Liver (tissue), 9 donors: Measurements from ENCODE around the gene VIL1. TPM values are rescaled to one million over a fixed set of nuclear protein-coding genes. Genes with fewer than 3 reads are reported as not detected.

ENCODE experiments used
- DNase-seq: peaks from one replicate; pipeline ENCODE4 v3.0.0-alpha.2; 2017; ENCODE audit warnings: low spot score
- H3K27ac ChIP-seq, 2 donors: one replicate each; pipeline ENCODE4 v1.7.0; 2013; ENCODE audit warnings: inconsistent platforms in 2 of 2, low read length in 2 of 2, control low read depth in 1 of 2, low read depth in 1 of 2, mild to moderate bottlenecking in 1 of 2
- H3K27me3 ChIP-seq, 4 donors: one replicate each; pipeline versions ENCODE4 v1.6.1 to v1.7.0; 2013; ENCODE audit warnings: low read length in 3 of 4, inconsistent platforms in 1 of 4, mild to moderate bottlenecking in 1 of 4, moderate library complexity in 1 of 4; ENCODE audit not compliant: control insufficient read depth in 4 of 4, insufficient read depth in 4 of 4
- H3K36me3 ChIP-seq, 4 donors: one replicate each; pipeline versions ENCODE4 v1.6.1 to v1.7.0; 2013; ENCODE audit warnings: low read length in 3 of 4, mild to moderate bottlenecking in 3 of 4, low read depth in 1 of 4, moderate library complexity in 1 of 4; ENCODE audit not compliant: control insufficient read depth in 4 of 4, insufficient read depth in 3 of 4
- H3K4me1 ChIP-seq, 4 donors: one replicate each; pipeline versions ENCODE4 v1.6.1 to v1.7.0; 2013; ENCODE audit warnings: low read length in 3 of 4, mild to moderate bottlenecking in 3 of 4, moderate library complexity in 1 of 4; ENCODE audit not compliant: control insufficient read depth in 4 of 4, insufficient read depth in 4 of 4
- H3K4me3 ChIP-seq, 3 donors: one replicate each; pipeline versions ENCODE4 v1.6.1 to v1.7.0; 2013; ENCODE audit warnings: low read length in 3 of 3, control low read depth in 1 of 3, low read depth in 1 of 3, mild to moderate bottlenecking in 1 of 3
- H3K9ac ChIP-seq, 2 donors: one replicate each; pipeline ENCODE4 v1.7.0; 2013; ENCODE audit warnings: low read length in 2 of 2, mild to moderate bottlenecking in 2 of 2, moderate library complexity in 2 of 2, control low read depth in 1 of 2, low read depth in 1 of 2
- H3K9me3 ChIP-seq, 4 donors: one replicate each; pipeline versions ENCODE4 v1.6.1 to v1.7.0; 2013; ENCODE audit warnings: low read length in 3 of 4; ENCODE audit not compliant: control insufficient read depth in 4 of 4
- ATF3 ChIP-seq: IDR thresholded peaks from 2 replicates; pipeline ENCODE4 v1.6.1; 2016; ENCODE audit warnings: antibody characterized with exemption
- CTCF ChIP-seq: fragments of 150-350 bp; IDR thresholded peaks from 2 replicates; pipeline ENCODE4 v1.5.1; 2017; ENCODE audit warnings: improper control_type of control experiment, low read depth, low read length; ENCODE audit not compliant: missing input control
- EGR1 ChIP-seq, 2 donors: IDR thresholded peaks; 2 replicates each; pipeline ENCODE4 v1.6.1; 2016 to 2018; ENCODE audit warnings: antibody characterized with exemption in 2 of 2, low read depth in 2 of 2
- FOXA1 ChIP-seq: IDR thresholded peaks from 2 replicates; pipeline ENCODE4 v1.6.1; 2016; ENCODE audit warnings: antibody characterized with exemption
- FOXA2 ChIP-seq: IDR thresholded peaks from 2 replicates; pipeline ENCODE4 v1.6.1; 2016; ENCODE audit warnings: antibody characterized with exemption
- HNF4A ChIP-seq, 2 donors: conservative IDR thresholded peaks; 2 replicates each; pipeline ENCODE4 v1.6.1; 2016; ENCODE audit warnings: antibody characterized with exemption in 2 of 2, mild to moderate bottlenecking in 2 of 2
- JUND ChIP-seq, 2 donors: IDR thresholded peaks; 2 replicates each; pipeline ENCODE4 v1.6.1; 2016; ENCODE audit warnings: antibody characterized with exemption in 2 of 2
- MAX ChIP-seq: IDR thresholded peaks from 2 replicates; pipeline ENCODE4 v1.6.1; 2016; ENCODE audit warnings: antibody characterized with exemption
- NR2F2 ChIP-seq: IDR thresholded peaks from 2 replicates; pipeline ENCODE4 v1.6.1; 2016; ENCODE audit warnings: antibody characterized with exemption
- REST ChIP-seq: IDR thresholded peaks from 2 replicates; pipeline ENCODE4 v1.6.1; 2016; ENCODE audit warnings: antibody characterized with exemption, mild to moderate bottlenecking
- SP1 ChIP-seq: IDR thresholded peaks from 2 replicates; pipeline ENCODE4 v1.6.1; 2018; ENCODE audit warnings: antibody characterized with exemption, mild to moderate bottlenecking
- YY1 ChIP-seq: IDR thresholded peaks from 2 replicates; pipeline ENCODE4 v1.6.1; 2016; ENCODE audit warnings: antibody characterized with exemption, mild to moderate bottlenecking
- WGBS: extraction: QIAGEN DNeasy Blood & Tissue Kit; methylation state at CpG from one replicate; pipeline ENCODE4 v1.1.7; 2013; 5-methylcytosine and 5-hydroxymethylcytosine counted together
- polyA plus RNA-seq, 2 donors: library from polyadenylated mRNA; stranded (reverse) in 1 of 2; unstranded in 1 of 2; fragments of 200-250 nt in 1 of 2; fragments of >200 nt in 1 of 2; fragmentation: Nextera tagmentation in 1 of 2; extraction: Ambion mirVana in 1 of 2; gene quantifications; one replicate each; pipeline versions ENCODE4 v1.2.1 to v1.2.3, GENCODE V29; 2013 to 2015
- total RNA-seq, 2 donors: library from RNA; depleted of rRNA; stranded (reverse); fragments of >200 nt; gene quantifications; one replicate each; pipeline ENCODE4 v1.2.3, GENCODE V29; 2014
- donor health status: healthy.
- donor health status: healthy.
- donor health status: healthy.
- donor health status: healthy.
- donor health status: healthy.

VIL1 gene
- total and polyA plus RNA-seq, 4 donors = 16.4 to 72.0 (median 31.6) TPM

GRCh38 chr2:218392891-218393462 is 25.9 kb upstream of the VIL1 start:
- DNase-seq = no peak
- no peaks in the 10 kb centered on the region for H3K9me3 ChIP-seq
- H3K9ac ChIP-seq = no peak overlapping the region
- peaks cover 6 to 23% (median 20%) of the 10 kb centered on the region in 4 donors for H3K4me1 ChIP-seq
- 92% methylated on average over 16 of the region's 16 CpGs for WGBS
- H3K27ac ChIP-seq = no peak overlapping the region
- no peak overlapping the region for H3K4me3 ChIP-seq
- no peaks in the 10 kb centered on the region for H3K27me3 ChIP-seq
- H3K36me3 ChIP-seq = no peaks in the 10 kb centered on the region
- TF ChIP-seq MAX (no peak), FOXA1 (no peak)

- H3K4me1 ChIP-seq = peaks cover 6 to 25% (median 22%) of the 10 kb centered on the region in 4 donors
- 82% methylated on average over 8 of the region's 8 CpGs for WGBS
- no peaks in the 10 kb centered on the region for H3K27me3 ChIP-seq
- no peaks in the 10 kb centered on the region for H3K36me3 ChIP-seq
- no peaks in the 10 kb centered on the region for H3K9me3 ChIP-seq
- TF ChIP-seq FOXA1 = no peak
- TF ChIP-seq CTCF = no peak
- no peak for TF ChIP-seq JUND (IDR thresholded peaks at IDR 0.05)
- TF ChIP-seq FOXA2 = no peak
- no peak for TF ChIP-seq REST
- TF ChIP-seq EGR1 (IDR thresholded peaks at IDR 0.05; ENCODE audit: low read depth in 2 of 2) = no peak
- TF ChIP-seq SP1 = no peak
- TF ChIP-seq MAX = no peak
- TF ChIP-seq NR2F2 = no peak
- no peak for TF ChIP-seq ATF3
- no peak for TF ChIP-seq HNF4A (conservative IDR thresholded peaks at IDR 0.05)
- TF ChIP-seq YY1 = no peak
- no peak overlapping the region for H3K4me3 ChIP-seq
- H3K9ac ChIP-seq = no peak overlapping the region
- peak; percentile 72 for DNase-seq
- H3K27ac ChIP-seq = no peak overlapping the region
Measured at GRCh38 chr2:218393750-218394290, 25.1 kb upstream of the VIL1 start.
